CD14-positive monocyte (primary cell): ENCODE results near the gene FCRL6. TPM values are rescaled to one million over a fixed set of nuclear protein-coding genes. Genes with fewer than 3 reads are reported as not detected.

Experiments used
- DNase-seq, 3 donors: peaks; one replicate each; pipeline ENCODE4 v3.0.0-alpha.2; 2011 to 2022
- H2AFZ ChIP-seq: 2 replicates; pipeline ENCODE4 v1.6.0; 2012; ENCODE audit warnings: mild to moderate bottlenecking, low read depth, low read length, inconsistent platforms; ENCODE audit not compliant: insufficient read depth, poor library complexity, severe bottlenecking
- H3K27ac ChIP-seq, 2 donors: 1 replicate in 1 of 2; 2 replicates in 1 of 2; pipeline ENCODE4 v1.5.1; 2012 to 2013; ENCODE audit warnings: low read length in 2 of 2, control low read depth in 1 of 2, inconsistent platforms in 1 of 2, low read depth in 1 of 2, mild to moderate bottlenecking in 1 of 2
- H3K27me3 ChIP-seq, 2 donors: one replicate each; pipeline versions ENCODE4 v1.6.0 to v1.6.1; 2011 to 2013; ENCODE audit warnings: low read length in 2 of 2; ENCODE audit not compliant: control insufficient read depth in 2 of 2, insufficient read depth in 2 of 2
- H3K36me3 ChIP-seq, 2 donors: replicated peaks in 1 of 2; 1 replicate in 1 of 2; 2 replicates in 1 of 2; pipeline versions ENCODE4 v1.5.1 to v1.6.1; 2012 to 2013; ENCODE audit warnings: low read length in 2 of 2, control low read depth in 1 of 2, inconsistent platforms in 1 of 2, mild to moderate bottlenecking in 1 of 2; ENCODE audit not compliant: insufficient read depth in 2 of 2, control insufficient read depth in 1 of 2
- H3K4me1 ChIP-seq, 2 donors: 1 replicate in 1 of 2; 2 replicates in 1 of 2; pipeline versions ENCODE4 v1.5.1 to v1.6.1; 2012 to 2013; ENCODE audit warnings: low read length in 2 of 2, control low read depth in 1 of 2, inconsistent platforms in 1 of 2, mild to moderate bottlenecking in 1 of 2, moderate library complexity in 1 of 2; ENCODE audit not compliant: insufficient read depth in 2 of 2, control insufficient read depth in 1 of 2
- H3K4me2 ChIP-seq: replicated peaks from 2 replicates; pipeline ENCODE3; 2012; ENCODE audit warnings: low read length, moderate library complexity, mild to moderate bottlenecking; ENCODE audit not compliant: poor library complexity, severe bottlenecking; ENCODE audit errors: extremely low read depth
- H3K4me3 ChIP-seq, 3 experiments: fragments of 200-600 bp in 1 of 3; sonication (generic) in 1 of 3; replicated peaks in 1 of 3; 1 replicate in 2 of 3; 2 replicates in 1 of 3; pipeline ENCODE4 v1.5.1; 2011 to 2013; ENCODE audit warnings: low read length in 3 of 3, mild to moderate bottlenecking in 3 of 3, control low read depth in 2 of 3, low read depth in 2 of 3, inconsistent platforms in 1 of 3, moderate library complexity in 1 of 3
- H3K79me2 ChIP-seq: 2 replicates; pipeline ENCODE4 v1.6.0; 2012; ENCODE audit warnings: mild to moderate bottlenecking, control low read depth, inconsistent platforms, low read length, moderate library complexity; ENCODE audit not compliant: insufficient read depth
- H3K9ac ChIP-seq: 2 replicates; pipeline ENCODE4 v1.6.0; 2017; ENCODE audit warnings: low read length, mild to moderate bottlenecking; ENCODE audit not compliant: insufficient read depth, poor library complexity, severe bottlenecking
- H3K9me3 ChIP-seq, 2 donors: replicated peaks in 1 of 2; 1 replicate in 1 of 2; 2 replicates in 1 of 2; pipeline versions ENCODE4 v1.5.1 to v1.6.1; 2012 to 2013; ENCODE audit warnings: low read length in 2 of 2, control low read depth in 1 of 2; ENCODE audit not compliant: control insufficient read depth in 1 of 2, insufficient read depth in 1 of 2
- H4K20me1 ChIP-seq: 2 replicates; pipeline ENCODE4 v1.6.0; 2012; ENCODE audit warnings: mild to moderate bottlenecking, low read length, control low read depth, moderate library complexity; ENCODE audit not compliant: insufficient read depth
- H3K27ac Mint-ChIP-seq, 7 donors: one replicate each; pipeline ENCODE4 v1.8.0; 2020; ENCODE audit warnings: mild to moderate bottlenecking in 7 of 7, mixed read lengths in 7 of 7, moderate library complexity in 6 of 7, inconsistent platforms in 2 of 7
- H3K27me3 Mint-ChIP-seq, 3 donors: one replicate each; pipeline ENCODE4 v1.8.0; 2021 to 2022; ENCODE audit warnings: low read depth in 3 of 3, mild to moderate bottlenecking in 3 of 3, mixed read lengths in 3 of 3, moderate library complexity in 3 of 3, inconsistent platforms in 1 of 3
- H3K36me3 Mint-ChIP-seq, 2 donors: one replicate each; pipeline ENCODE4 v1.8.0; 2020; ENCODE audit warnings: mixed read lengths in 2 of 2, inconsistent platforms in 1 of 2, mild to moderate bottlenecking in 1 of 2
- H3K4me1 Mint-ChIP-seq: one replicate; pipeline ENCODE4 v1.8.0; 2020; ENCODE audit warnings: mild to moderate bottlenecking, mixed read lengths
- H3K4me3 Mint-ChIP-seq, 2 donors: one replicate each; pipeline ENCODE4 v1.8.0; 2020; ENCODE audit warnings: mild to moderate bottlenecking in 2 of 2, mixed read lengths in 2 of 2, moderate library complexity in 1 of 2
- H3K9me3 Mint-ChIP-seq, 7 donors: one replicate each; pipeline ENCODE4 v1.8.0; 2020 to 2022; ENCODE audit warnings: mixed read lengths in 7 of 7, mild to moderate bottlenecking in 6 of 7, moderate library complexity in 6 of 7, inconsistent platforms in 2 of 7
- WGBS: methylation state at CpG from one replicate; pipeline ENCODE4 v1.1.5; 2013; ENCODE audit warnings: missing lambda C conversion rate; ENCODE audit not compliant: insufficient coverage; 5-methylcytosine and 5-hydroxymethylcytosine counted together
- intact Hi-C, 2 donors: fragments of 100-400 bp; cut with micrococcal nuclease; formaldehyde crosslinking; loops; one replicate each; pipeline versions ENCODE4 v1.15.0 to v1.15.1; 2023
- polyA minus RNA-seq: library from RNA; depleted of rRNA, polyadenylated mRNA; stranded (reverse); fragments of >200 nt; gene quantifications from 2 replicates; pipeline ENCODE4 v1.2.3, GENCODE V29; 2012
- polyA plus RNA-seq, 3 donors: library from polyadenylated mRNA; depleted of rRNA in 1 of 3; unstranded in 2 of 3; stranded (reverse) in 1 of 3; fragments of 300-500 nt in 2 of 3; fragments of >200 nt in 1 of 3; fragmentation: Illumina TruSeq in 2 of 3; gene quantifications; 1 replicate in 2 of 3; 2 replicates in 1 of 3; pipeline ENCODE4 v1.2.3, GENCODE V29; 2012 to 2021
- total RNA-seq, 12 experiments: library from RNA in 1 of 12; stranded (reverse) in 1 of 12; fragments of 120-200 nt in 1 of 12; gene quantifications; one replicate each; pipeline ENCODE4 v1.2.4 and lab custom pipeline; 2013 to 2026; ENCODE audit warnings: mixed read lengths in 6 of 12, inconsistent platforms in 1 of 12
- TF ChIP-seq, protein P1 (sequence below): fragments of 200-600 bp; IDR thresholded peaks from one replicate; pipeline ENCODE4 v1.8.0; 2022; ENCODE audit warnings: antibody characterized with exemption, mild to moderate bottlenecking

FCRL6 gene, protein sequence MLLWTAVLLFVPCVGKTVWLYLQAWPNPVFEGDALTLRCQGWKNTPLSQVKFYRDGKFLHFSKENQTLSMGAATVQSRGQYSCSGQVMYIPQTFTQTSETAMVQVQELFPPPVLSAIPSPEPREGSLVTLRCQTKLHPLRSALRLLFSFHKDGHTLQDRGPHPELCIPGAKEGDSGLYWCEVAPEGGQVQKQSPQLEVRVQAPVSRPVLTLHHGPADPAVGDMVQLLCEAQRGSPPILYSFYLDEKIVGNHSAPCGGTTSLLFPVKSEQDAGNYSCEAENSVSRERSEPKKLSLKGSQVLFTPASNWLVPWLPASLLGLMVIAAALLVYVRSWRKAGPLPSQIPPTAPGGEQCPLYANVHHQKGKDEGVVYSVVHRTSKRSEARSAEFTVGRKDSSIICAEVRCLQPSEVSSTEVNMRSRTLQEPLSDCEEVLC
- total RNA-seq (2013): 0.06 TPM
- under 1 TPM; 0.15 to 0.36 (median 0.17) TPM for polyA plus RNA-seq
- 0.32 TPM in 1 of 2 replicates, not detected in the other for polyA minus RNA-seq
- 0 to 0.69 (median 0.06) reads per million in 11 experiments for total RNA-seq (lab: John Stamatoyannopoulos, UW)

DNA sequence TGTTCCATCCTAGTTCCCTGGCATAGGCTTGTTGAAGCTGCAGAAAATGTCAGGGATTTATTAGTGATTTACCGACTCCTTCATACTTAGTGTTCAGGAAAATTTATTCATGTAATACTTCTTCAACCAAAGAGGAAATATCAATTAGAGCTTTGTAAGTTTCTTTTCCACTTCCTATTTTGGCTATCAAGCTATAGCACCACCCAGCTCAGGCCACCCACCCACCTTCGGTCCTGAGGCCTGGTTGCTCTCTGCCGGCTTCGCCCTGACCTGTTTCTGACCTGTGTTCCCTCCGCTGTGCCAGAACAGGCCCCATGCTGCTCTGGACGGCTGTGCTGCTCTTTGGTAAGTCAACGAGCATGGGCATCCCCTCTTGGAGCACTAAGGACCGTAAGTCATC is at the start of gene FCRL6:
FCRL6 (plus strand) TSS at position 250 of the 400 bp plus-strand sequence; CDS start at position 315, 65 bp downstream.
- intact Hi-C loops: loop anchor here in 1 of 2 donors (5.0 kb wide), 1 partner anchor 205 kb away; no protein-coding TSS in a partner anchor
- Histone ChIP-seq H4K20me1 (no peaks in the 10 kb centered on the region), H3K27ac (no peak within 1 kb of the TSS), H3K27me3 (no peaks in the 10 kb centered on the region), H3K4me3 (peak within 1 kb of the TSS in 1 of 3 experiments; percentile 21), H3K9me3 (no peaks in the 10 kb centered on the region), H3K36me3 (no peaks in the 10 kb centered on the region), H3K9ac (no peak within 1 kb of the TSS), H2AFZ (no peak within 1 kb of the TSS), H3K4me2 (peak within 1 kb of the TSS; percentile 8), H3K4me1 (peaks cover 27 to 37% of the 10 kb centered on the region in 2 donors), H3K79me2 (no peaks in the 10 kb centered on the region)
- DNase-seq: peak in 1 of 3 donors; percentile 28
- Mint-ChIP-seq H3K4me3 (peak within 1 kb of the TSS in 1 of 2 donors; percentile 62), H3K27me3 (peaks cover 3 to 15% (median 7%) of the 10 kb centered on the region in 3 donors), H3K9me3 (peaks cover 0 to 2% (median 0%) of the 10 kb centered on the region in 7 donors), H3K27ac (no peak within 1 kb of the TSS), H3K4me1 (peaks cover 40% of the 10 kb centered on the region), H3K36me3 (no peaks in the 10 kb centered on the region)
- TF ChIP-seq, protein P1, sequence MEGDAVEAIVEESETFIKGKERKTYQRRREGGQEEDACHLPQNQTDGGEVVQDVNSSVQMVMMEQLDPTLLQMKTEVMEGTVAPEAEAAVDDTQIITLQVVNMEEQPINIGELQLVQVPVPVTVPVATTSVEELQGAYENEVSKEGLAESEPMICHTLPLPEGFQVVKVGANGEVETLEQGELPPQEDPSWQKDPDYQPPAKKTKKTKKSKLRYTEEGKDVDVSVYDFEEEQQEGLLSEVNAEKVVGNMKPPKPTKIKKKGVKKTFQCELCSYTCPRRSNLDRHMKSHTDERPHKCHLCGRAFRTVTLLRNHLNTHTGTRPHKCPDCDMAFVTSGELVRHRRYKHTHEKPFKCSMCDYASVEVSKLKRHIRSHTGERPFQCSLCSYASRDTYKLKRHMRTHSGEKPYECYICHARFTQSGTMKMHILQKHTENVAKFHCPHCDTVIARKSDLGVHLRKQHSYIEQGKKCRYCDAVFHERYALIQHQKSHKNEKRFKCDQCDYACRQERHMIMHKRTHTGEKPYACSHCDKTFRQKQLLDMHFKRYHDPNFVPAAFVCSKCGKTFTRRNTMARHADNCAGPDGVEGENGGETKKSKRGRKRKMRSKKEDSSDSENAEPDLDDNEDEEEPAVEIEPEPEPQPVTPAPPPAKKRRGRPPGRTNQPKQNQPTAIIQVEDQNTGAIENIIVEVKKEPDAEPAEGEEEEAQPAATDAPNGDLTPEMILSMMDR: no peak
- 65% methylated on average over 6 of the region's 8 CpGs for WGBS

DNA sequence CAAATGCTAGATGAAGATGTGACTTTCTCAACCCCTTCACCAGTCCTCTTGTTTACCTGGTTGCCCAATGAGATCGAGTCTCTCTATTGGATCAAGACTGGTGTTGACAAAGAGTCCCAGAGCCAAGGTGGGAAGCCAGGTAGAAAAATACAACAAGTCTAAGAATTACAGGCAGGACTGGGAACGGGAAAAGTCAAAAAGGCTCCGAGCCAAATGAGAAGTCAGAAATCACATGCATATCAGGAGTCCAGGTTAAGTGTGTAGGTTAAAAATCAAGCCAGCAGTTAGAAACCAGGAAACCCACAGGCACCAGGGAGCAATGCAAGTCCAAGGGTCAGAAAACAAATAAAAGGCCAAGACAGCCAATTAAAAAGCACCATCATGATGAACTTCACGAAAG is 48.8 kb upstream of the FCRL6 start:
- H3K9me3 Mint-ChIP-seq: peaks cover 0 to 8% (median 1%) of the 10 kb centered on the region in 7 donors
- no peaks in the 10 kb centered on the region for H3K79me2 ChIP-seq
- H3K27ac ChIP-seq: no peak overlapping the region
- H3K9ac ChIP-seq: no peak overlapping the region
- no peak overlapping the region for H2AFZ ChIP-seq
- TF ChIP-seq, protein P1: no peak
- WGBS: 91% methylated on average over 4 of the region's 4 CpGs
- H3K4me3 Mint-ChIP-seq: no peak overlapping the region
- peaks cover 9 to 17% of the 10 kb centered on the region in 2 donors for H3K4me1 ChIP-seq
- no peaks in the 10 kb centered on the region for H3K36me3 Mint-ChIP-seq
- H3K4me2 ChIP-seq: no peak overlapping the region
- H4K20me1 ChIP-seq: no peaks in the 10 kb centered on the region
- H3K27me3 Mint-ChIP-seq: peaks cover 0 to 1% (median 0%) of the 10 kb centered on the region in 3 donors
- intact Hi-C loops: no loop called here
- peaks cover 26% of the 10 kb centered on the region for H3K4me1 Mint-ChIP-seq
- no peak overlapping the region for H3K4me3 ChIP-seq
- no peaks in the 10 kb centered on the region for H3K9me3 ChIP-seq
- no peak overlapping the region for H3K27ac Mint-ChIP-seq
- H3K27me3 ChIP-seq: no peaks in the 10 kb centered on the region
- no peaks in the 10 kb centered on the region for H3K36me3 ChIP-seq
- DNase-seq: no peak
